A549 (cell line): ENCODE results near the gene LGMN. TPM values are rescaled to one million over a fixed set of nuclear protein-coding genes. Genes with fewer than 3 reads are reported as not detected.

Source experiments
- ATAC-seq, 2 experiments: fragments of 200-7000 bp in 1 of 2; fragments of >200 bp in 1 of 2; cut with Nextera tagmentation in 1 of 2; cut with Tn5 transposase in 1 of 2; 3 replicates each; pipeline versions ENCODE4 v1.8.0 to v1.9.1; 2018 to 2020; ENCODE audit warnings: mild to moderate bottlenecking in 1 of 2, moderate library complexity in 1 of 2
- CTCF ChIA-PET: fragments of 300-600 bp; sonication (Branson Sonifier 250); formaldehyde crosslinking; extraction: SDS; loops from one replicate; lab custom pipeline; 2021; ENCODE audit warnings: antibody characterized with exemption, inconsistent platforms; lab: Yijun Ruan, JAX
- POLR2A ChIA-PET: fragments of 350-600 bp; formaldehyde crosslinking; extraction: SDS; loops from one replicate; lab custom pipeline; 2021; ENCODE audit warnings: antibody characterized with exemption, inconsistent platforms; lab: Yijun Ruan, JAX
- DNase-seq, 2 experiments: peaks; one replicate each; pipeline versions ENCODE4 v3.0.0 to v3.0.0-alpha.2; 2011 to 2016; ENCODE audit warnings: low read depth in 1 of 2, low spot score in 1 of 2
- FAIRE-seq: peaks from 2 replicates; lab custom pipeline; 2011; peaks lifted over from hg19 to GRCh38; lab: Jason Lieb, UNC
- H3K27ac ChIP-seq, 2 experiments: fragments of >200 bp; sonication (Bioruptor Twin); formaldehyde crosslinking; 3 replicates each; pipeline ENCODE4 v1.5.1; 2016 to 2017
- H3K4me1 ChIP-seq: fragments of >200 bp; sonication (Bioruptor Twin); formaldehyde crosslinking; 3 replicates; pipeline ENCODE4 v1.6.1; 2016
- H3K4me2 ChIP-seq: fragments of >200 bp; sonication (Bioruptor Twin); formaldehyde crosslinking; 3 replicates; pipeline ENCODE4 v1.6.1; 2016
- H3K4me3 ChIP-seq: fragments of >200 bp; sonication (Bioruptor Twin); formaldehyde crosslinking; 3 replicates; pipeline ENCODE4 v1.5.1; 2016
- H3K9me3 ChIP-seq: fragments of >200 bp; sonication (Bioruptor Twin); formaldehyde crosslinking; 3 replicates; pipeline ENCODE4 v1.6.1; 2016
- CEBPB ChIP-seq, 2 experiments: fragments of >200 bp in 1 of 2; sonication (Bioruptor Twin) in 1 of 2; formaldehyde crosslinking in 1 of 2; IDR thresholded peaks; 2 replicates each; pipeline ENCODE4 v1.6.1; 2012 to 2016
- EHMT2 ChIP-seq: fragments of 200-600 bp; sonication (generic); IDR thresholded peaks from 2 replicates; pipeline ENCODE4 v1.6.1; 2016; ENCODE audit warnings: antibody characterized with exemption, low read depth, mild to moderate bottlenecking, moderate library complexity
- EP300 ChIP-seq, 2 experiments: fragments of >200 bp; sonication (Bioruptor Twin); formaldehyde crosslinking; IDR thresholded peaks; 2 replicates in 1 of 2; 3 replicates in 1 of 2; pipeline ENCODE4 v1.6.1; 2016 to 2017
- FOSL2 ChIP-seq, 2 experiments: fragments of 450-650 bp in 1 of 2; fragments of >200 bp in 1 of 2; sonication (Bioruptor Twin) in 1 of 2; formaldehyde crosslinking; IDR thresholded peaks; 2 replicates each; pipeline versions ENCODE4 v1.5.0 to v1.6.1; 2016 to 2020; ENCODE audit warnings: mild to moderate bottlenecking in 1 of 2, moderate library complexity in 1 of 2
- FOXS1 ChIP-seq: fragments of 250-450 bp; sonication (Bioruptor Pico); IDR thresholded peaks from 2 replicates; pipeline ENCODE4 v1.5.0; 2020; ENCODE audit warnings: mild to moderate bottlenecking, moderate library complexity
- GATA3 ChIP-seq: IDR thresholded peaks from 2 replicates; pipeline ENCODE4 v1.6.1; 2012; ENCODE audit warnings: borderline replicate concordance
- MAFK ChIP-seq: fragments of 450-650 bp; IDR thresholded peaks from 2 replicates; pipeline ENCODE4 v1.6.1; 2014; ENCODE audit not compliant: partially characterized antibody
- NFE2L2 ChIP-seq: fragments of 150-350 bp; conservative IDR thresholded peaks from 2 replicates; pipeline ENCODE4 v1.6.1; 2014; ENCODE audit warnings: low read length
- POLR2AphosphoS2 ChIP-seq: conservative IDR thresholded peaks from 2 replicates; pipeline ENCODE4 v1.6.1; 2012; ENCODE audit warnings: low read length, improper control_type of control experiment, inconsistent platforms
- WGBS: methylation state at CpG from one replicate; pipeline ENCODE4 v1.1.6; 2017; ENCODE audit errors: missing lambda C conversion rate; 5-methylcytosine and 5-hydroxymethylcytosine counted together
- polyA plus RNA-seq, 4 experiments: library from polyadenylated mRNA; depleted of rRNA in 3 of 4; stranded (reverse); fragments of >200 nt; fragmentation: RNase III in 1 of 4; extraction: RNeasy Plus Mini Kit Qiagen cat#74134 plus additional on column Dnase treatment in 1 of 4; gene quantifications; 2 replicates in 3 of 4; 3 replicates in 1 of 4; pipeline ENCODE4 v1.2.3, GENCODE V29; 2011 to 2017
- TF ChIP-seq, protein P1 (sequence below): fragments of 450-650 bp; IDR thresholded peaks from 2 replicates; pipeline ENCODE4 v1.6.1; 2014; ENCODE audit warnings: antibody characterized with exemption
- TF ChIP-seq, protein P2 (sequence below): fragments of >200 bp; sonication (Bioruptor Twin); formaldehyde crosslinking; IDR thresholded peaks from 3 replicates; pipeline ENCODE4 v1.6.1; 2016
- TF ChIP-seq, protein P3 (sequence below): IDR thresholded peaks from 2 replicates; pipeline ENCODE4 v1.6.1; 2012; ENCODE audit warnings: low read depth, borderline replicate concordance

Gene LGMN
- polyA plus RNA-seq, 2 of the 4 experiments (the other 2 are of a cell fraction): 70.4 to 106 TPM

GRCh38 chr14:92726135-92726932, 22.1 kb downstream of the LGMN start:
- Histone ChIP-seq H3K4me1 (peaks cover 52% of the 10 kb centered on the region), H3K4me3 (no peak overlapping the region)
- FAIRE-seq (no peak), DNase-seq (peak; percentile 87 to 93)
- TF ChIP-seq, protein P1, sequence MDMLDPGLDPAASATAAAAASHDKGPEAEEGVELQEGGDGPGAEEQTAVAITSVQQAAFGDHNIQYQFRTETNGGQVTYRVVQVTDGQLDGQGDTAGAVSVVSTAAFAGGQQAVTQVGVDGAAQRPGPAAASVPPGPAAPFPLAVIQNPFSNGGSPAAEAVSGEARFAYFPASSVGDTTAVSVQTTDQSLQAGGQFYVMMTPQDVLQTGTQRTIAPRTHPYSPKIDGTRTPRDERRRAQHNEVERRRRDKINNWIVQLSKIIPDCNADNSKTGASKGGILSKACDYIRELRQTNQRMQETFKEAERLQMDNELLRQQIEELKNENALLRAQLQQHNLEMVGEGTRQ: peak; percentile 42; the same call in 1 of the 2 replicates
- peak; percentile 31 for TF ChIP-seq MAFK
- 0 out of 2 replicates have a peak, but pooled peaks have one; percentile 24 for TF ChIP-seq FOSL2 (IDR thresholded peaks at IDR 0.05)
- peak; percentile 71 for TF ChIP-seq FOSL2 (CRISPR knock-in tag; IDR thresholded peaks at IDR 0.05)
- no peak for TF ChIP-seq POLR2AphosphoS2
- TF ChIP-seq, all 56 proteins: peak for 3
- 43% methylated on average over 12 of the region's 12 CpGs for WGBS
- peak; percentile 94 to 96 for ATAC-seq
- CTCF ChIA-PET: interaction anchor here (1.3 to 6.2 kb wide), 6 partner anchors 11 to 58 kb away, joined by 3 to 54 read pairs (median 8); partner anchors contain the start of gene LGMN
- H3K27ac ChIP-seq: peak overlapping the region; percentile 75 to 86
- POLR2A ChIA-PET: interaction anchor here (1.0 to 2.9 kb wide), 2 partner anchors 15 to 22 kb away, joined by 3 to 30 read pairs; partner anchors contain the start of gene LGMN
- H3K9me3 ChIP-seq: peaks cover 3% of the 10 kb centered on the region; the same call in 1 of the 3 replicates
- H3K4me2 ChIP-seq: peak overlapping the region; percentile 60

DNA sequence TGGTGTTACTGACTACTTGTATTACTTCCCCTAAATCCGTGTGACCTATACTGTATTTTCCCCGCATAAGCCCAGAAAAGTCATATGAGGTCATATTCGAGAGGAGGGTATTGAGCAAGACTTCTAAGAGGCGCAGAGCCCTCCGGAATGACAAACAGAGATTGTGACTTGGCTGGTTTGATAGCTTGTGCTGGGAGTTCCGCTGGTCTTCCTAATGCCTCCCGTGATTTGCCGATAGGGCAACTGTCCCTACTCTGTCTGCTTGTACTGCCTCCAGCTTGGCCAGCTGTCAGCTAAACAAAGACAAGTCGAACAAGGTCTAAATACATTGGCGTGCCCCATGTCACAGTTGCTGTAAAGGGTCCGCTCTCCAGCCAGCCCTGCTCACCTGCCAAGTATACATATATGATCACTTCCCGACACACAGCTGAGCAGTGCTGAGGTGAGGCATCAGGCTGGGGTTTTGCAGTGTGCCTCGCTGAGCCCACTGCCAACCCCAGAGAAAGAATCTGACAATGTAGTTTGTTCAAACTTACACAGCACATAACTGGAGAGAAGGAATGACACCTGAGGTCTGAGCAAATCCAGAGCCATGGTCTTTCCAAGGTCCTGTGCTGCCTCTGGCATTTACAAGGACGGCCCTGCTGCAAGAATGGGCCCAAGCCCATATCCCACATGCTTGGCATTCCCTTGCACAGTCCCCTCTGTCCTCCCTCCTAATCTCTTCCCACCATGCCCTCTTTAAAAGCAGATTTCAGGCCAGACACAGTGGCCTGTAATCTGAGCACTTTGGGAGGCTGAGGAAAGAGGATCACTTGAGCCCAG, 23.7 kb downstream of the LGMN start:
- ChIA-PET CTCF (interaction anchor here (2.4 to 6.2 kb wide), 3 partner anchors 10 to 59 kb away, joined by 6 to 54 read pairs (median 14); no protein-coding TSS in a partner anchor), POLR2A (interaction anchor here (1.0 to 2.9 kb wide), 2 partner anchors 14 to 24 kb away, joined by 3 to 30 read pairs; partner anchors contain the start of gene LGMN)
- Histone ChIP-seq H3K4me1 (peaks cover 58% of the 10 kb centered on the region), H3K4me3 (no peak overlapping the region), H3K4me2 (peak overlapping the region; percentile 27), H3K27ac (peak overlapping the region; percentile 57 to 86), H3K9me3 (peaks cover 3% of the 10 kb centered on the region; the same call in 1 of the 3 replicates)
- 76% methylated on average over 14 of the region's 14 CpGs for WGBS
- DNase-seq (peak in 1 of 2 experiments; percentile 53), ATAC-seq (peak in 1 of 2 experiments; percentile 10; a peak in 3 of 6 replicates), FAIRE-seq (no peak)
- TF ChIP-seq NFE2L2 (no peak), EP300 (IDR thresholded peaks at IDR 0.05) (no peak), CEBPB (IDR thresholded peaks at IDR 0.05) (peak in 1 of 2 experiments; percentile 68; a peak in 2 of 4 replicates)

- Histone ChIP-seq H3K4me1 (peaks cover 24% of the 10 kb centered on the region), H3K9me3 (no peaks in the 10 kb centered on the region), H3K4me3 (no peak overlapping the region), H3K27ac (peak overlapping the region; percentile 33 to 42; a peak in 3 of 6 replicates), H3K4me2 (peak overlapping the region; percentile 33)
- peak in 1 of 2 experiments; percentile 89 for DNase-seq
- peak in 1 of 2 experiments; percentile 84; a peak in 3 of 6 replicates for ATAC-seq
- POLR2A ChIA-PET: no interaction called here
- no peak for FAIRE-seq
- WGBS: 15% methylated on average over 5 of the region's 5 CpGs
- TF ChIP-seq EHMT2 (no peak), MAFK (peak; percentile 63), POLR2AphosphoS2 (no peak), FOXS1 (CRISPR knock-in tag) (no peak), NFE2L2 (no peak), GATA3 (peak; percentile 85)
- TF ChIP-seq, protein P2, sequence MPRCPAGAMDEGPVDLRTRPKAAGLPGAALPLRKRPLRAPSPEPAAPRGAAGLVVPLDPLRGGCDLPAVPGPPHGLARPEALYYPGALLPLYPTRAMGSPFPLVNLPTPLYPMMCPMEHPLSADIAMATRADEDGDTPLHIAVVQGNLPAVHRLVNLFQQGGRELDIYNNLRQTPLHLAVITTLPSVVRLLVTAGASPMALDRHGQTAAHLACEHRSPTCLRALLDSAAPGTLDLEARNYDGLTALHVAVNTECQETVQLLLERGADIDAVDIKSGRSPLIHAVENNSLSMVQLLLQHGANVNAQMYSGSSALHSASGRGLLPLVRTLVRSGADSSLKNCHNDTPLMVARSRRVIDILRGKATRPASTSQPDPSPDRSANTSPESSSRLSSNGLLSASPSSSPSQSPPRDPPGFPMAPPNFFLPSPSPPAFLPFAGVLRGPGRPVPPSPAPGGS: no peak
- TF ChIP-seq, protein P3, sequence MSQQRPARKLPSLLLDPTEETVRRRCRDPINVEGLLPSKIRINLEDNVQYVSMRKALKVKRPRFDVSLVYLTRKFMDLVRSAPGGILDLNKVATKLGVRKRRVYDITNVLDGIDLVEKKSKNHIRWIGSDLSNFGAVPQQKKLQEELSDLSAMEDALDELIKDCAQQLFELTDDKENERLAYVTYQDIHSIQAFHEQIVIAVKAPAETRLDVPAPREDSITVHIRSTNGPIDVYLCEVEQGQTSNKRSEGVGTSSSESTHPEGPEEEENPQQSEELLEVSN: no peak
- CTCF ChIA-PET: interaction anchor here (0.6 to 1.1 kb wide), 4 partner anchors 12 to 74 kb away, joined by 3 to 6 read pairs (median 3); partner anchors contain the start of gene GOLGA5
Observed at GRCh38 chr14:92719890-92720323, 28.5 kb downstream of the LGMN start.
